DOHH2 (cell line): Measurements from ENCODE around the gene GPANK1.
A peak's percentile ranks its signal among the peaks of the same experiment; 100 is the strongest.

Source experiments
- H3F3A ChIP-seq: fragments of 200-600 bp; sonication (generic), shearing (Covaris generic); 2 replicates; pipeline ENCODE4 v1.6.0; 2016; ENCODE audit warnings: antibody characterized with exemption, mild to moderate bottlenecking; ENCODE audit not compliant: control insufficient read depth, insufficient read depth
- H3K27ac ChIP-seq: fragments of 200-600 bp; sonication (generic); 2 replicates; pipeline ENCODE4 v1.5.1; 2014; ENCODE audit warnings: low read depth, mild to moderate bottlenecking, low read length, moderate library complexity
- H3K27me3 ChIP-seq: fragments of 200-600 bp; sonication (generic); 2 replicates; pipeline ENCODE4 v1.6.1; 2014; ENCODE audit warnings: mild to moderate bottlenecking, low read length, mixed read lengths; ENCODE audit not compliant: control insufficient read depth
- H3K36me3 ChIP-seq: fragments of 200-600 bp; sonication (generic); 2 replicates; pipeline ENCODE4 v1.6.1; 2014; ENCODE audit warnings: mild to moderate bottlenecking, low read length, moderate library complexity, mixed read lengths; ENCODE audit not compliant: control insufficient read depth
- H3K4me1 ChIP-seq: fragments of 200-600 bp; sonication (generic); 2 replicates; pipeline ENCODE4 v1.6.1; 2014; ENCODE audit warnings: mild to moderate bottlenecking, low read length, mixed read lengths; ENCODE audit not compliant: control insufficient read depth
- H3K4me2 ChIP-seq: fragments of 200-600 bp; sonication (generic); 2 replicates; pipeline ENCODE4 v1.6.0; 2014; ENCODE audit warnings: mild to moderate bottlenecking, low read length, moderate library complexity
- H3K4me3 ChIP-seq: fragments of 200-600 bp; sonication (generic); 2 replicates; pipeline ENCODE4 v1.5.1; 2014; ENCODE audit warnings: mild to moderate bottlenecking, low read length, mixed read lengths
- H3K79me2 ChIP-seq: fragments of 200-600 bp; sonication (generic); 2 replicates; pipeline ENCODE4 v1.6.1; 2014; ENCODE audit warnings: mild to moderate bottlenecking, low read length, mixed read lengths; ENCODE audit not compliant: control insufficient read depth
- H3K9me2 ChIP-seq: fragments of 200-600 bp; sonication (generic); replicated peaks from 2 replicates; pipeline ENCODE4 v1.6.1; 2014; ENCODE audit warnings: mild to moderate bottlenecking, low read length, mixed read lengths; ENCODE audit not compliant: control insufficient read depth
- H3K9me3 ChIP-seq: fragments of 200-600 bp; sonication (generic); 2 replicates; pipeline ENCODE4 v1.6.1; 2014; ENCODE audit warnings: antibody characterized with exemption, low read length, mixed read lengths; ENCODE audit not compliant: control insufficient read depth, insufficient read depth
- H4K20me1 ChIP-seq: fragments of 200-600 bp; sonication (generic); 2 replicates; pipeline ENCODE4 v1.6.0; 2014; ENCODE audit warnings: low read depth, mild to moderate bottlenecking, antibody characterized with exemption, low read length, moderate library complexity; ENCODE audit not compliant: control insufficient read depth, insufficient read depth
- CTCF ChIP-seq: fragments of 200-600 bp; sonication (generic); IDR thresholded peaks from one replicate; pipeline ENCODE4 v1.5.1; 2014; ENCODE audit warnings: antibody characterized with exemption, mild to moderate bottlenecking, low read depth, low read length; ENCODE audit not compliant: poor library complexity, severe bottlenecking
- EZH2phosphoT487 ChIP-seq: fragments of 200-600 bp; sonication (generic); IDR thresholded peaks from 2 replicates; pipeline ENCODE4 v1.6.1; 2017; ENCODE audit warnings: borderline replicate concordance, mild to moderate bottlenecking, antibody characterized with exemption, low read length, moderate library complexity, mixed read lengths

Gene GPANK1

GRCh38 chr6:31652925-31653724 lies 11.7 kb downstream of the GPANK1 start:
- Histone ChIP-seq H3K4me3 (peak overlapping the region; percentile 83), H4K20me1 (no peaks in the 10 kb centered on the region), H3K9me3 (no peaks in the 10 kb centered on the region), H3K79me2 (peaks cover 59% of the 10 kb centered on the region), H3K4me2 (peak overlapping the region; percentile 84), H3K27ac (peak overlapping the region; percentile 82), H3K9me2 (no peaks in the 10 kb centered on the region), H3K36me3 (peaks cover 42% of the 10 kb centered on the region), H3F3A (peaks cover 9% of the 10 kb centered on the region), H3K4me1 (peaks cover 20% of the 10 kb centered on the region), H3K27me3 (no peaks in the 10 kb centered on the region)
- TF ChIP-seq EZH2phosphoT487 (no peak), CTCF (peak; percentile 18)

GRCh38 chr6:31651602-31652191 lies 13.1 kb downstream of the GPANK1 start:
- Histone ChIP-seq H3K4me2 (peak overlapping the region; percentile 84), H3K9me3 (no peaks in the 10 kb centered on the region)

GRCh38 chr6:31645325-31645724 lies 19.5 kb downstream of the GPANK1 start:
- Histone ChIP-seq H3K27ac (no peak overlapping the region), H4K20me1 (no peaks in the 10 kb centered on the region), H3K27me3 (no peaks in the 10 kb centered on the region), H3K4me2 (no peak overlapping the region), H3K79me2 (peaks cover 20% of the 10 kb centered on the region), H3K9me2 (no peaks in the 10 kb centered on the region), H3K36me3 (peaks cover 87% of the 10 kb centered on the region), H3K4me3 (no peak overlapping the region), H3F3A (0 out of 2 replicates have a peak, but pooled peaks cover 4% of the 10 kb centered on the region), H3K4me1 (no peaks in the 10 kb centered on the region), H3K9me3 (no peaks in the 10 kb centered on the region)
- TF ChIP-seq CTCF (no peak), EZH2phosphoT487 (no peak)

More at GRCh38 chr6:31651602-31652191, 13.1 kb downstream of the GPANK1 start:
- peaks cover 46% of the 10 kb centered on the region for H3K36me3 ChIP-seq
- H3K9me2 ChIP-seq = no peaks in the 10 kb centered on the region
- H3K4me1 ChIP-seq = peaks cover 15% of the 10 kb centered on the region
- H3F3A ChIP-seq = peaks cover 6% of the 10 kb centered on the region
- no peaks in the 10 kb centered on the region for H3K27me3 ChIP-seq
- no peaks in the 10 kb centered on the region for H4K20me1 ChIP-seq
- TF ChIP-seq EZH2phosphoT487 (no peak), CTCF (no peak)
- peaks cover 51% of the 10 kb centered on the region for H3K79me2 ChIP-seq
- peak overlapping the region; percentile 82 for H3K27ac ChIP-seq
- peak overlapping the region; percentile 83 for H3K4me3 ChIP-seq
